Measurements from ENCODE around the gene FABP3.

FABP3 gene

GRCh38 chr1:31376375-31377134 is 3.7 kb upstream of the FABP3 start:
- no peaks in the 10 kb centered on the region for H3K4me1 ChIP-seq (ENCODE audit: low read length)
- no peak overlapping the region for H3K27ac ChIP-seq (ENCODE audit: low read length)
- no peaks in the 10 kb centered on the region for H3K9me3 ChIP-seq (replicated peaks; ENCODE audit: insufficient read depth, low read length)

GRCh38 chr1:31374511-31375196 is 1.8 kb upstream of the FABP3 start:
- Histone ChIP-seq H2AFZ (ENCODE audit: low read length) (no peak overlapping the region), H3F3A (ENCODE audit: insufficient read depth, low read length) (no peaks in the 10 kb centered on the region), H4K20me1 (ENCODE audit: insufficient read depth, low read length) (no peaks in the 10 kb centered on the region), H3K36me3 (replicated peaks; ENCODE audit: insufficient read depth, low read length) (no peaks in the 10 kb centered on the region), H3K4me3 (ENCODE audit: low read length) (no peak overlapping the region), H3K9me3 (replicated peaks; ENCODE audit: insufficient read depth, low read length) (no peaks in the 10 kb centered on the region), H3K79me2 (ENCODE audit: low read length) (no peaks in the 10 kb centered on the region), H3K9ac (ENCODE audit: low read length) (no peak overlapping the region), H3K9me2 (replicated peaks; ENCODE audit: insufficient read depth, low read length) (no peaks in the 10 kb centered on the region), H3K4me1 (ENCODE audit: low read length) (no peaks in the 10 kb centered on the region), H3K27me3 (replicated peaks; ENCODE audit: insufficient read depth, low read length) (no peaks in the 10 kb centered on the region), H3K4me2 (ENCODE audit: low read depth, low read length) (no peak overlapping the region), H3K27ac (ENCODE audit: low read length) (no peak overlapping the region)
- no peak for DNase-seq
- TF ChIP-seq EZH2 (optimal IDR thresholded peaks at IDR 0.05; ENCODE audit: low read depth, low read length) (no peak), EZH2phosphoT487 (IDR thresholded peaks at IDR 0.05; ENCODE audit: low read length) (no peak)
- TF ChIP-seq, protein P1, sequence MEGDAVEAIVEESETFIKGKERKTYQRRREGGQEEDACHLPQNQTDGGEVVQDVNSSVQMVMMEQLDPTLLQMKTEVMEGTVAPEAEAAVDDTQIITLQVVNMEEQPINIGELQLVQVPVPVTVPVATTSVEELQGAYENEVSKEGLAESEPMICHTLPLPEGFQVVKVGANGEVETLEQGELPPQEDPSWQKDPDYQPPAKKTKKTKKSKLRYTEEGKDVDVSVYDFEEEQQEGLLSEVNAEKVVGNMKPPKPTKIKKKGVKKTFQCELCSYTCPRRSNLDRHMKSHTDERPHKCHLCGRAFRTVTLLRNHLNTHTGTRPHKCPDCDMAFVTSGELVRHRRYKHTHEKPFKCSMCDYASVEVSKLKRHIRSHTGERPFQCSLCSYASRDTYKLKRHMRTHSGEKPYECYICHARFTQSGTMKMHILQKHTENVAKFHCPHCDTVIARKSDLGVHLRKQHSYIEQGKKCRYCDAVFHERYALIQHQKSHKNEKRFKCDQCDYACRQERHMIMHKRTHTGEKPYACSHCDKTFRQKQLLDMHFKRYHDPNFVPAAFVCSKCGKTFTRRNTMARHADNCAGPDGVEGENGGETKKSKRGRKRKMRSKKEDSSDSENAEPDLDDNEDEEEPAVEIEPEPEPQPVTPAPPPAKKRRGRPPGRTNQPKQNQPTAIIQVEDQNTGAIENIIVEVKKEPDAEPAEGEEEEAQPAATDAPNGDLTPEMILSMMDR (IDR thresholded peaks at IDR 0.05; ENCODE audit: low read length), result no peak

More at GRCh38 chr1:31376375-31377134, 3.7 kb upstream of the FABP3 start:
- no peak for TF ChIP-seq EZH2 (optimal IDR thresholded peaks at IDR 0.05; ENCODE audit: low read depth, low read length)
- TF ChIP-seq EZH2phosphoT487 (IDR thresholded peaks at IDR 0.05; ENCODE audit: low read length), result no peak
- TF ChIP-seq, protein P1 (IDR thresholded peaks at IDR 0.05; ENCODE audit: low read length), result no peak
- H3K4me2 ChIP-seq (ENCODE audit: low read depth, low read length), result no peak overlapping the region
- H3F3A ChIP-seq (ENCODE audit: insufficient read depth, low read length), result no peaks in the 10 kb centered on the region
- no peak overlapping the region for H3K9ac ChIP-seq (ENCODE audit: low read length)
- no peaks in the 10 kb centered on the region for H3K36me3 ChIP-seq (replicated peaks; ENCODE audit: insufficient read depth, low read length)
- no peak overlapping the region for H2AFZ ChIP-seq (ENCODE audit: low read length)
- DNase-seq, result no peak
- no peak overlapping the region for H3K4me3 ChIP-seq (ENCODE audit: low read length)
- H3K79me2 ChIP-seq (ENCODE audit: low read length), result no peaks in the 10 kb centered on the region
- no peaks in the 10 kb centered on the region for H3K9me2 ChIP-seq (replicated peaks; ENCODE audit: insufficient read depth, low read length)
- H4K20me1 ChIP-seq (ENCODE audit: insufficient read depth, low read length), result no peaks in the 10 kb centered on the region
- no peaks in the 10 kb centered on the region for H3K27me3 ChIP-seq (replicated peaks; ENCODE audit: insufficient read depth, low read length)

GRCh38 chr1:31373897-31374486 is 1.1 kb upstream of the FABP3 start:
- Histone ChIP-seq H3K4me2 (ENCODE audit: low read depth, low read length) (no peak overlapping the region), H3K27me3 (replicated peaks; ENCODE audit: insufficient read depth, low read length) (no peaks in the 10 kb centered on the region), H3K9me3 (replicated peaks; ENCODE audit: insufficient read depth, low read length) (no peaks in the 10 kb centered on the region), H3K9me2 (replicated peaks; ENCODE audit: insufficient read depth, low read length) (no peaks in the 10 kb centered on the region), H3K4me1 (ENCODE audit: low read length) (no peaks in the 10 kb centered on the region), H3K27ac (ENCODE audit: low read length) (no peak overlapping the region), H3K36me3 (replicated peaks; ENCODE audit: insufficient read depth, low read length) (no peaks in the 10 kb centered on the region), H3K9ac (ENCODE audit: low read length) (no peak overlapping the region), H3F3A (ENCODE audit: insufficient read depth, low read length) (no peaks in the 10 kb centered on the region), H2AFZ (ENCODE audit: low read length) (no peak overlapping the region), H3K79me2 (ENCODE audit: low read length) (no peaks in the 10 kb centered on the region), H3K4me3 (ENCODE audit: low read length) (no peak overlapping the region), H4K20me1 (ENCODE audit: insufficient read depth, low read length) (no peaks in the 10 kb centered on the region)
- TF ChIP-seq EZH2phosphoT487 (IDR thresholded peaks at IDR 0.05; ENCODE audit: low read length), result no peak
- no peak for TF ChIP-seq EZH2 (optimal IDR thresholded peaks at IDR 0.05; ENCODE audit: low read depth, low read length)
- TF ChIP-seq, protein P1 (IDR thresholded peaks at IDR 0.05; ENCODE audit: low read length), result no peak
- DNase-seq, result no peak

All from MM.1S (cell line).